Heart right ventricle (tissue), 16 donors: ENCODE results near the gene WDHD1. TPM values are rescaled to one million over a fixed set of nuclear protein-coding genes. Genes with fewer than 3 reads are reported as not detected.
"Not testable (repeated sequence)": the region's sequence is repeated elsewhere in the genome, so short reads cannot be mapped to it uniquely, and the experiment has no call there.

ENCODE experiments used
- ATAC-seq, 8 donors: fragments of 200-7000 bp; cut with Tn5 transposase; one replicate each; pipeline ENCODE4 v1.9.1; 2020; ENCODE audit warnings: mild to moderate bottlenecking in 8 of 8, moderate library complexity in 8 of 8, moderate number of reproducible peaks in 1 of 8
- DNase-seq, 2 donors: peaks; one replicate each; pipeline ENCODE4 v3.0.0-alpha.2; 2020
- H3K27ac ChIP-seq, 10 donors: fragments of 200-600 bp; sonication (generic) in 2 of 10; one replicate each; pipeline versions ENCODE4 v1.5.0 to v1.8.0; 2020 to 2022; ENCODE audit warnings: mild to moderate bottlenecking in 3 of 10
- H3K27me3 ChIP-seq, 7 donors: fragments of 200-600 bp; one replicate each; pipeline ENCODE4 v1.8.0; 2021 to 2022; ENCODE audit warnings: mild to moderate bottlenecking in 2 of 7
- H3K36me3 ChIP-seq, 9 donors: fragments of 200-600 bp; sonication (generic) in 1 of 9; one replicate each; pipeline versions ENCODE4 v1.5.0 to v1.8.0; 2020 to 2022; ENCODE audit warnings: mild to moderate bottlenecking in 2 of 9
- H3K4me1 ChIP-seq, 9 donors: fragments of 200-600 bp; sonication (generic) in 1 of 9; one replicate each; pipeline versions ENCODE4 v1.5.0 to v1.8.0; 2020 to 2022; ENCODE audit warnings: mild to moderate bottlenecking in 4 of 9
- H3K4me3 ChIP-seq, 10 donors: fragments of 200-600 bp; sonication (generic) in 2 of 10; one replicate each; pipeline versions ENCODE4 v1.5.0 to v1.8.0; 2020 to 2022; ENCODE audit warnings: mild to moderate bottlenecking in 7 of 10, moderate library complexity in 2 of 10
- H3K9me3 ChIP-seq, 11 donors: fragments of 200-600 bp in 10 of 11; sonication (generic) in 2 of 11; one replicate each; pipeline versions ENCODE4 v1.5.0 to v1.8.0; 2013 to 2022; ENCODE audit warnings: mild to moderate bottlenecking in 2 of 11, control low read depth in 1 of 11, moderate library complexity in 1 of 11
- CTCF ChIP-seq, 9 donors: fragments of 200-600 bp; sonication (generic) in 2 of 9; IDR thresholded peaks; one replicate each; pipeline versions ENCODE4 v1.5.0 to v1.8.0; 2021 to 2022; ENCODE audit warnings: antibody characterized with exemption in 9 of 9, mild to moderate bottlenecking in 5 of 9, moderate library complexity in 1 of 9
- WGBS, 2 donors: extraction: QIAGEN DNeasy Blood & Tissue Kit; methylation state at CpG; one replicate each; pipeline ENCODE4 v1.1.7; 2013; ENCODE audit warnings: inconsistent platforms in 1 of 2; 5-methylcytosine and 5-hydroxymethylcytosine counted together
- intact Hi-C, 10 donors: fragments of 100-400 bp; cut with DNase I; formaldehyde crosslinking; loops; one replicate each; pipeline versions ENCODE4 v1.11.1 to v1.14.2; 2022
- polyA plus RNA-seq, 2 donors: library from polyadenylated mRNA; stranded (reverse); fragments of 200-250 nt; gene quantifications; one replicate each; pipeline ENCODE4 v1.2.3, GENCODE V29; 2013
- total RNA-seq, 10 donors: library from RNA; stranded (reverse); fragmentation: NEBNext Ultra II Directional in 3 of 10; extraction: Animal tissue kit (Norgen Biotek cat#: 25700) in 3 of 10; gene quantifications; one replicate each; pipeline versions ENCODE4 v1.2.1 to v1.2.4, GENCODE V29; 2021 to 2023
- donor health status: Arrhythmogenic right ventricular cardiomyopathy.
- donor health status: ischemic (EF 13 %, LVEDD 7.1; RV severe dilation, severe dysfunction).
- donor health status: healthy with polysubstance abuse.
- donor health status: DM: no; HTN: yes; CAD: no.
- donor health status: DM: no; HTN: no; CAD: no.
- donor health status: ischemic (EF 25% LVEDD 6.9; RV normal size, moderate dysfunction).
- donor health status: ischemic (EF 25% LVEDD 5.7; RV mildly dilated, moderate dysfunction).
- donor health status: healthy.
- donor health status: DM: yes; HTN: yes; CAD: no.
- donor health status: Ischemic cardiomyopathy.
- donor health status: ischemic (EF 35%, LVEDD 5.7; RV mildly dilated, moderate dysfunction).
- donor health status: nonischemic (EF 11% LVEDD 7.7; RV severe dilation, severe dysfunction).
- donor health status: DM: yes; HTN: yes; CAD: no.
- donor health status: PGD.
- donor health status: ischemic (EF 29% LVEDD 5.4; RV normal size, mild dysfunction).
- donor health status: nonischemic (EF 23%, LVEDD 6.1; RV moderate dilation, normal function).

WDHD1 gene
- total and polyA plus RNA-seq, 12 donors = 0.59 to 2.7 (median 1.9) TPM

GRCh38 chr14:55026441-55026792 is 482 bp downstream of the WDHD1 start:
- Histone ChIP-seq H3K27me3 (no peaks in the 10 kb centered on the region), H3K36me3 (no peaks in the 10 kb centered on the region), H3K27ac (peak overlapping the region in 9 of 10 donors; percentile 71 to 93 (median 87)), H3K9me3 (no peaks in the 10 kb centered on the region), H3K4me3 (peak overlapping the region; percentile 62 to 95 (median 78)), H3K4me1 (peaks cover 3 to 48% (median 39%) of the 10 kb centered on the region in 9 donors)
- DNase-seq = no peak
- ATAC-seq = no peak
- TF ChIP-seq CTCF (IDR thresholded peaks at IDR 0.05) = no peak
- intact Hi-C loops = no loop called here
- 1 to 2% methylated on average over 9 of the region's 9 CpGs for WGBS, 2 donors

- H3K36me3 ChIP-seq = no peaks in the 10 kb centered on the region
- peaks cover 3 to 43% (median 35%) of the 10 kb centered on the region in 9 donors for H3K4me1 ChIP-seq
- H3K4me3 ChIP-seq = peak overlapping the region in 8 of 10 donors; percentile 68 to 95 (median 80)
- no peak for TF ChIP-seq CTCF (IDR thresholded peaks at IDR 0.05)
- intact Hi-C loops = no loop called here
- H3K9me3 ChIP-seq = no peaks in the 10 kb centered on the region
- H3K27ac ChIP-seq = no peak overlapping the region
- WGBS, 2 donors = 20 to 26% methylated on average over 7 of the region's 7 CpGs
- DNase-seq (no peak), ATAC-seq (no peak)
- H3K27me3 ChIP-seq = no peaks in the 10 kb centered on the region
Observed at GRCh38 chr14:55025948-55026347, 951 bp downstream of the WDHD1 start.

DNA sequence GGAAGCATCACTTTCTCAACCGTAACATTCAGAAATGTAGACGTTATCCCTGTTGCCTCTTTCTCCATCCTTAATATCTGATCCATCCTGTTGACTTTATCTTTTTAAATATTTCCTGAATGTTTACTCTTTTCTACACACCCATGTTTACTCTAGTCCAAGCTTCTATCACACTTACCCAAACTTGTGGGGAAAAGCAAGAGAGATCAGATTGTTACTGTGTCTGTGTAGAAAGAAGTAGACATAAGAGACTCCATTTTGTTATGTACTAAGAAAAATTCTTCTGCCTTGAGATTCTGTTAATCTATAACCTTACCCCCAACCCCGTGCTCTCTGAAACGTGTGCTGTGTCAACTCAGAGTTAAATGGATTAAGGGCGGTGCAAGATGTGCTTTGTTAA is 2.5 kb downstream of the WDHD1 start:
- H3K4me3 ChIP-seq, ATAC-seq, DNase-seq, H3K36me3 ChIP-seq, H3K27me3 ChIP-seq, H3K9me3 ChIP-seq, H3K27ac ChIP-seq, intact Hi-C loops: not testable (repeated sequence)
- 92% methylated on average over 2 of the region's 5 CpGs for WGBS, 2 donors
- peaks cover 3 to 32% (median 25%) of the 10 kb centered on the region in 9 donors for H3K4me1 ChIP-seq

GRCh38 chr14:55019968-55020554 is 6.8 kb downstream of the WDHD1 start:
- 77 to 82% methylated on average over 2 of the region's 2 CpGs for WGBS, 2 donors
- intact Hi-C loops = no loop called here
- ATAC-seq (no peak), DNase-seq (no peak)
- no peak overlapping the region for H3K4me3 ChIP-seq
- H3K27ac ChIP-seq = no peak overlapping the region
- no peaks in the 10 kb centered on the region for H3K36me3 ChIP-seq
- no peaks in the 10 kb centered on the region for H3K27me3 ChIP-seq
- no peaks in the 10 kb centered on the region for H3K4me1 ChIP-seq
- no peaks in the 10 kb centered on the region for H3K9me3 ChIP-seq
- TF ChIP-seq CTCF (IDR thresholded peaks at IDR 0.05) = no peak

- ATAC-seq (no peak), DNase-seq (no peak)
- Histone ChIP-seq H3K9me3 (no peaks in the 10 kb centered on the region), H3K27me3 (no peaks in the 10 kb centered on the region), H3K4me1 (no peaks in the 10 kb centered on the region), H3K4me3 (no peak overlapping the region), H3K36me3 (peaks cover 0 to 10% (median 0%) of the 10 kb centered on the region in 9 donors), H3K27ac (no peak overlapping the region)
- 79 to 92% methylated on average over 2 of the region's 2 CpGs for WGBS, 2 donors
- intact Hi-C loops = no loop called here
- no peak for TF ChIP-seq CTCF (IDR thresholded peaks at IDR 0.05)
Observed at GRCh38 chr14:55015006-55015405, 11.9 kb downstream of the WDHD1 start.
